Stomach (tissue), 9 donors: Measurements from ENCODE around the gene PRSS21. TPM values are rescaled to one million over a fixed set of nuclear protein-coding genes. Genes with fewer than 3 reads are reported as not detected.

Experiments
- DNase-seq, 2 donors: peaks; one replicate each; pipeline versions ENCODE4 v3.0.0 to v3.0.0-alpha.2; 2013 to 2019
- H3K27ac ChIP-seq, 5 donors: fragments of 200-600 bp in 4 of 5; sonication (generic) in 4 of 5; one replicate each; pipeline ENCODE4 v1.5.1; 2013 to 2019; ENCODE audit warnings: mild to moderate bottlenecking in 1 of 5, moderate library complexity in 1 of 5
- H3K27me3 ChIP-seq, 3 donors: fragments of 200-600 bp; sonication (generic); one replicate each; pipeline ENCODE4 v1.5.1; 2017 to 2019; ENCODE audit warnings: mixed run types in 1 of 3
- H3K36me3 ChIP-seq, 4 donors: fragments of 200-600 bp; sonication (generic); 1 replicate in 3 of 4; 2 replicates in 1 of 4; pipeline ENCODE4 v1.5.1; 2016 to 2019
- H3K4me1 ChIP-seq, 4 donors: fragments of 200-600 bp; sonication (generic); one replicate each; pipeline ENCODE4 v1.5.1; 2016 to 2019
- H3K4me3 ChIP-seq, 4 donors: fragments of 200-600 bp; sonication (generic) in 3 of 4; one replicate each; pipeline ENCODE4 v1.5.1; 2016 to 2019; ENCODE audit warnings: mild to moderate bottlenecking in 1 of 4
- H3K9me3 ChIP-seq, 4 donors: fragments of 200-600 bp; sonication (generic); one replicate each; pipeline ENCODE4 v1.5.1; 2016 to 2019
- CTCF ChIP-seq, 7 experiments: fragments of 450-650 bp in 4 of 7; fragments of 200-600 bp in 3 of 7; sonication (generic) in 3 of 7; IDR thresholded peaks; one replicate each; pipeline ENCODE4 v1.5.1; 2016 to 2019; ENCODE audit warnings: antibody characterized with exemption in 7 of 7, control low read depth in 2 of 7, mild to moderate bottlenecking in 1 of 7
- EP300 ChIP-seq: sonication (generic); formaldehyde crosslinking; IDR thresholded peaks from one replicate; pipeline ENCODE4 v1.6.1; 2017; ENCODE audit warnings: antibody characterized with exemption
- POLR2A ChIP-seq, 4 donors: fragments of 450-650 bp; IDR thresholded peaks; one replicate each; pipeline ENCODE4 v1.6.1; 2016; ENCODE audit warnings: antibody characterized with exemption in 4 of 4, control low read depth in 2 of 4, mild to moderate bottlenecking in 1 of 4, moderate library complexity in 1 of 4
- POLR2AphosphoS5 ChIP-seq, 3 donors: sonication (generic); formaldehyde crosslinking; IDR thresholded peaks; one replicate each; pipeline ENCODE4 v1.6.1; 2016; ENCODE audit warnings: antibody characterized with exemption in 3 of 3
- WGBS, 5 donors: extraction: QIAGEN DNeasy Blood & Tissue Kit in 3 of 5; methylation state at CpG; one replicate each; pipeline versions ENCODE4 v1.1.5 to v1.1.7; 2013 to 2018; 5-methylcytosine and 5-hydroxymethylcytosine counted together
- intact Hi-C: fragments of 100-400 bp; cut with DNase I; formaldehyde crosslinking; loops from one replicate; pipeline ENCODE4 v1.15.1; 2023; ENCODE audit warnings: low total_unique reads
- polyA plus RNA-seq, 3 donors: library from polyadenylated mRNA; stranded (reverse); fragments of 200-250 nt; gene quantifications; one replicate each; pipeline ENCODE4 v1.2.3, GENCODE V29; 2013
- total RNA-seq, 5 donors: library from RNA; depleted of rRNA; stranded (reverse); fragments of >200 nt; gene quantifications; one replicate each; pipeline versions ENCODE4 v1.1.0 to v1.2.3, GENCODE V29; 2014 to 2016
- donor health status: healthy with polysubstance abuse.
- donor health status: Bipolar disorder and iron deficiency.
- donor health status: healthy.

The PRSS21 gene
- total and polyA plus RNA-seq, 8 donors: 0.50 to 2.9 (median 0.88) TPM; not detected in 4

- Histone ChIP-seq H3K27me3 (peaks cover 4 to 70% (median 22%) of the 10 kb centered on the region in 3 donors), H3K27ac (peak overlapping the region in 3 of 5 donors; percentile 1 to 87 (median 48)), H3K36me3 (peaks cover 0 to 24% (median 11%) of the 10 kb centered on the region in 4 donors), H3K9me3 (peaks cover 4 to 18% (median 17%) of the 10 kb centered on the region in 4 donors), H3K4me1 (peaks cover 0 to 29% (median 20%) of the 10 kb centered on the region in 4 donors), H3K4me3 (peak overlapping the region in 3 of 4 donors; percentile 39 to 59 (median 45))
- no peak for TF ChIP-seq POLR2A (IDR thresholded peaks at IDR 0.05)
- no peak for TF ChIP-seq CTCF (IDR thresholded peaks at IDR 0.05)
- no peak for TF ChIP-seq POLR2AphosphoS5 (IDR thresholded peaks at IDR 0.05)
- no peak for TF ChIP-seq EP300
- WGBS, 5 donors: 82 to 87% (median 85%) methylated on average over 12 to 14 of the region's 14 CpGs
- DNase-seq: peak; percentile 47 to 72
- intact Hi-C loops: no loop called here
Observed at GRCh38 chr16:2856061-2856670, 39.1 kb downstream of the PRSS21 start.

GRCh38 chr16:2856686-2857450 lies 39.8 kb downstream of the PRSS21 start:
- H3K4me3 ChIP-seq: peak overlapping the region; percentile 35 to 59 (median 42)
- TF ChIP-seq POLR2AphosphoS5 (IDR thresholded peaks at IDR 0.05) (no peak), EP300 (no peak), CTCF (IDR thresholded peaks at IDR 0.05) (no peak), POLR2A (IDR thresholded peaks at IDR 0.05) (no peak)
- peaks cover 0 to 24% (median 11%) of the 10 kb centered on the region in 4 donors for H3K36me3 ChIP-seq
- peaks cover 0 to 29% (median 20%) of the 10 kb centered on the region in 4 donors for H3K4me1 ChIP-seq
- peaks cover 4 to 64% (median 22%) of the 10 kb centered on the region in 3 donors for H3K27me3 ChIP-seq
- peak overlapping the region; percentile 83 to 92 (median 89) for H3K27ac ChIP-seq
- DNase-seq: no peak
- intact Hi-C loops: no loop called here
- 73 to 88% (median 80%) methylated on average over 22 to 24 of the region's 24 CpGs for WGBS, 5 donors
- H3K9me3 ChIP-seq: peaks cover 6 to 20% (median 18%) of the 10 kb centered on the region in 4 donors

DNA sequence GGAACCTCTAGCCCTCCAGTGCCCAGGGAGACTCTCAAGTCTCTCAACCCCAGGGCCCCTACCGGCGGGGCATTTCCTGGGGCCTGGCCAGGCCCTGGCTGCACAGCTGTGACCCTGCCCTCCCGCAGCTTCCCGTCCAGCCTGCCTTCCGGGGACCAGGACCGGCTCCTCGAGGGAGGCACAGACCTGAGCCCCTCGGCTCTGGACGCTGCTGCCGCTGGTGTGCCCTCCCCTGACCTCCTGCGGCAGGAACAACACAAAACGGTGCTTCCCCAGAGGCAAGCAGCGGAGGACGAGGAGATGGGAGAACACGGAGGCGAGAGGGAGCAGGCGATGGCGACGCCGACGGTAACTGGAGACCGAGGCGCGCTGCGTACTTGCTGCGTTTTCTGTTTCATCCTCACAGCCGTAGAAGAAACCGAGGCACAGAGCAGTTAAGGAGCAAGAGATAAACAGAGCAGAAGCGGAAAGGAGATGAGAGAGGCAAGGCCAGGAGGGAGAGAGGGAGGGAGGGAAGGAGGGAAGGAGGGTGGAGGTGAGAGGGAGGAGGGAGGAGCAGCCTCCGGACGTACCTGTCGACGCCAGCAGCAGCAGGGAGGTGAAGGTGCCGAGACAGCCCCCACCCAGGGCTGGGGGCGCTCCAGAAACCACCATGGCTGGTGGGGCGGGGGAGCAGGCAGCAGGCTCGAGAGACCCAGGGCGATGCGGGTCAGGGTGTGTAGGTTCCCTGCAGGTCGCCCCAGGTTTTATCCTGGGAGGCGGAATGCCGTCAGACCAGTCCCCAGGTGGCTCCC lies 40.6 kb downstream of the PRSS21 start, which contains the start of gene PRSS22:
Gene PRSS22 (minus strand): TSS at position 720 of the 794 bp plus-strand sequence. CDS start 66 bp downstream, at position 654.
- Histone ChIP-seq H3K27ac (peak within 1 kb of the TSS; percentile 83 to 92 (median 89)), H3K9me3 (peaks cover 6 to 20% (median 18%) of the 10 kb centered on the region in 4 donors), H3K4me3 (peak within 1 kb of the TSS; percentile 35 to 59 (median 42)), H3K4me1 (peaks cover 0 to 29% (median 20%) of the 10 kb centered on the region in 4 donors), H3K36me3 (peaks cover 0 to 24% (median 11%) of the 10 kb centered on the region in 4 donors), H3K27me3 (peaks cover 4 to 57% (median 22%) of the 10 kb centered on the region in 3 donors)
- WGBS, 5 donors: 2 to 6% (median 4%) methylated on average over 29 to 42 of the region's 42 CpGs
- peak; percentile 87 to 92 for DNase-seq
- TF ChIP-seq CTCF (IDR thresholded peaks at IDR 0.05): no peak
- peak in 2 of 3 donors; percentile 66 to 75 for TF ChIP-seq POLR2AphosphoS5 (IDR thresholded peaks at IDR 0.05)
- intact Hi-C loops: no loop called here
